IMR-90 (cell line): ENCODE results near the gene RNF145.

Experiments
- CEBPB ChIP-seq: IDR thresholded peaks from 2 replicates; pipeline ENCODE4 v1.6.1; 2012; ENCODE audit warnings: low read depth, low read length, improper control_type of control experiment
- CTCF ChIP-seq: conservative IDR thresholded peaks from 2 replicates; pipeline ENCODE4 v1.5.1; 2012; ENCODE audit warnings: mild to moderate bottlenecking, low read depth, low read length, improper control_type of control experiment
- FOS ChIP-seq: fragments of 150-350 bp; IDR thresholded peaks from 2 replicates; pipeline ENCODE4 v1.6.1; 2016; ENCODE audit warnings: low read depth, low read length
- MXI1 ChIP-seq: IDR thresholded peaks from 2 replicates; pipeline ENCODE4 v1.6.1; 2012; ENCODE audit warnings: low read depth, mild to moderate bottlenecking, low read length, moderate library complexity, borderline replicate concordance
- POLR2A ChIP-seq: IDR thresholded peaks from 2 replicates; pipeline ENCODE4 v1.6.1; 2012; ENCODE audit warnings: mild to moderate bottlenecking, low read depth, low read length
- RAD21 ChIP-seq: IDR thresholded peaks from 2 replicates; pipeline ENCODE4 v1.6.1; 2012; ENCODE audit warnings: low read length, improper control_type of control experiment
- RCOR1 ChIP-seq: IDR thresholded peaks from 2 replicates; pipeline ENCODE4 v1.6.1; 2012; ENCODE audit warnings: mild to moderate bottlenecking, low read length, improper control_type of control experiment; ENCODE audit not compliant: insufficient replicate concordance
- RFX5 ChIP-seq: IDR thresholded peaks from 2 replicates; pipeline ENCODE4 v1.8.0; 2012; ENCODE audit warnings: low read depth, mild to moderate bottlenecking, low read length, moderate library complexity
- SMC3 ChIP-seq: fragments of 150-350 bp; IDR thresholded peaks from 2 replicates; pipeline ENCODE4 v1.6.1; 2016; ENCODE audit warnings: low read depth, mild to moderate bottlenecking, antibody characterized with exemption, low read length, moderate library complexity
- USF2 ChIP-seq: fragments of 150-350 bp; IDR thresholded peaks from 2 replicates; pipeline ENCODE4 v1.6.1; 2017; ENCODE audit warnings: mild to moderate bottlenecking, antibody characterized with exemption, low read length, low read depth

GRCh38 chr5:159220206-159220605 lies 10.9 kb upstream of the RNF145 start:
- no peak for TF ChIP-seq CTCF
- no peak for TF ChIP-seq POLR2A
- TF ChIP-seq USF2, result no peak
- no peak for TF ChIP-seq RFX5
- TF ChIP-seq MXI1, result no peak
- TF ChIP-seq SMC3, result no peak
- TF ChIP-seq FOS, result no peak
- TF ChIP-seq RCOR1, result no peak
- no peak for TF ChIP-seq RAD21
- no peak for TF ChIP-seq CEBPB
